Measurements from ENCODE around the gene ACKR2. TPM values are rescaled to one million over a fixed set of nuclear protein-coding genes. Genes with fewer than 3 reads are reported as not detected.

The ACKR2 gene, protein sequence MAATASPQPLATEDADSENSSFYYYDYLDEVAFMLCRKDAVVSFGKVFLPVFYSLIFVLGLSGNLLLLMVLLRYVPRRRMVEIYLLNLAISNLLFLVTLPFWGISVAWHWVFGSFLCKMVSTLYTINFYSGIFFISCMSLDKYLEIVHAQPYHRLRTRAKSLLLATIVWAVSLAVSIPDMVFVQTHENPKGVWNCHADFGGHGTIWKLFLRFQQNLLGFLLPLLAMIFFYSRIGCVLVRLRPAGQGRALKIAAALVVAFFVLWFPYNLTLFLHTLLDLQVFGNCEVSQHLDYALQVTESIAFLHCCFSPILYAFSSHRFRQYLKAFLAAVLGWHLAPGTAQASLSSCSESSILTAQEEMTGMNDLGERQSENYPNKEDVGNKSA
- 0.05 TPM for polyA plus RNA-seq (2013, experiment 1 of 2; ENCODE audit: insufficient read length)
- 0.20 TPM for polyA plus RNA-seq (2013, experiment 2 of 2; ENCODE audit: insufficient read length)

DNA sequence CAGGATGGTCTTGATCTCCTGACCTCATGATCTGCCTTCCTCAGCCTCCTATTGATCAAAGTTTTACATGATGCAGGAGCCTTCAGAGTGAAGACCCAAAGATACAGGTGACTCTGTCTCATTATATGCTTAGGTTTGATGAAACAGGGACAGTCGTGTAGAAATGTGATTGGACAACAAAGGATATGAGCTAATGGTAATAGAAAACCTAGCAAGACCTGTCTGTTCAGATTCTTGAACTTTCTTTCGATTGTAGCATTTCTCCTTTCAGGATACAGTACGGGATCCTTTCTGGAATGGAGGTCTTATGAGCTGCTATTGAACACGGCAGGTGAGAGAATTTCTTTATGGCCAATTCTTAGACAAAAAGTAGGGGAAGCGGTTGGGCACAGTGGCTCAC is at the start of gene ACKR2:
Gene ACKR2 (plus strand): TSS at position 244 of the 400 bp plus-strand sequence. CDS start 55,058 bp downstream, outside the sequence.
- no peak for DNase-seq

DNA sequence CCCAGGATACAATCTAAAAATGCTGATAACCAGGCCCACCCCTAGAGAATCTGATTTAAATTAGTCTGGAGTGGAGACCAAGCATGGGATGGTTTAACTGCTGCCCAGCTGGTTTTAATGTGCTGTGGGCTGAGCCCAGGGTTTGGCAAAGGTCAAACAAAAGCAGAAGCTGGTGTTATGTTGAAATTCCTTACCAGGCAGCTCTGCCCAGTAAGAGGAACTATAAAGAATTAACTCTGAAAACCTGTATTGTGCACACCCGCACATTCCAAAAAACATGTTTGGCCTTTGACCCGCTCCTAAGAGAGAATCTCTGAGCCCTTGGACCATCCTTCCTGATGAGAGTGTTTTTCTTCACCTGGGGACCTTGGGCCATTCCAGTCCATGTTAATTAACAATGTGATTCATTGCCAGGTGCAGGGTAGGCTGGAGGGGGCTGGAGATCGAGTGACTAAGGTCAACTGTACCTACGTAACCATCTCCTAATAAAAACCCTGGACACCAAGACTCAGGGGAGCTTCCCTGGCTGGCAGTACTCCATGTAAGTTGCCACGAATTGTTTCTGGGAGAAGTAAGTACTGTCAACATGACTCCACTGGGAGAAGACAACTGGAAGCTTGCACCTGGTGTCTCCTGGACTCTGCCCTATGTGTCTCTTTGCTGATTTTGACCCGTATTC is 47.1 kb upstream of the ACKR2 start:
- no peak for DNase-seq

DNA sequence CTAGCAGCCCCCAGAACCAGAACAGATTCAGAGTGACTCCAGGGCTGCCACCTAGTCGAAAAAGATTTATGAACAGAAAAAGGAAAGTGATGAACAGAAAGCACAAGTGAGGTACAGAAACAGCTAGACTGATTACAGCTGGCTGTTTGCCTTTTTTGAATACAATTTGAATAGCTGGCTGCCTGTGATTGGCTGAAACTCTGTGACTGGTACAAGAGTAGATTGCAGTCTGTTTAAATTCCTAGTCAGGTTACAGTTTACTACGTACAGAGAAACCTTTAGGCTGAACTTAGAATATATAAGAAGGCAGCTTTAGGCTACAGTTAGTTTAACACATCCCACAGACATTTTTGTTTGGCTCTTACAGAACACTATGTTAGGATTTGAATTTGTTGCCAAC is 46.2 kb upstream of the ACKR2 start:
- DNase-seq = no peak

DNA sequence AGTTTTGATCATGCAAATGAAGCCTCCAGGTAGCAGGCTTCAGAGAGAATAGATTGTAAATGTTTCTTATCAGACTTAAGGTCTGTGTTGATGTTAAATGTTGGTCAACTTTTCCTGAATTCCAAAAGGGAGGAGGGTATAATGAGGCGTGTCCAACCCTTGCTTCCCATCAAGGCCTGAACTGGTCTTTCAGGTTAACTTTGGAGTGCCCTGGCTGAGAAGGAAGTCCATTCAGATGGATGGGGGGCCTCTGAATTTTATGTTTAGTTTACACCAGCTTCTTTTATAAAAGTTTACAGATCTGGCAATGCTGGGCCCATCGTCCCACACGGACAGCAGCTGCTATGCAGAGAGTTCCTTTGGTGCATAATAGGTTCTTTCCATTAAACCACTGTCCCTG is 45.1 kb upstream of the ACKR2 start:
- no peak for DNase-seq

DNA sequence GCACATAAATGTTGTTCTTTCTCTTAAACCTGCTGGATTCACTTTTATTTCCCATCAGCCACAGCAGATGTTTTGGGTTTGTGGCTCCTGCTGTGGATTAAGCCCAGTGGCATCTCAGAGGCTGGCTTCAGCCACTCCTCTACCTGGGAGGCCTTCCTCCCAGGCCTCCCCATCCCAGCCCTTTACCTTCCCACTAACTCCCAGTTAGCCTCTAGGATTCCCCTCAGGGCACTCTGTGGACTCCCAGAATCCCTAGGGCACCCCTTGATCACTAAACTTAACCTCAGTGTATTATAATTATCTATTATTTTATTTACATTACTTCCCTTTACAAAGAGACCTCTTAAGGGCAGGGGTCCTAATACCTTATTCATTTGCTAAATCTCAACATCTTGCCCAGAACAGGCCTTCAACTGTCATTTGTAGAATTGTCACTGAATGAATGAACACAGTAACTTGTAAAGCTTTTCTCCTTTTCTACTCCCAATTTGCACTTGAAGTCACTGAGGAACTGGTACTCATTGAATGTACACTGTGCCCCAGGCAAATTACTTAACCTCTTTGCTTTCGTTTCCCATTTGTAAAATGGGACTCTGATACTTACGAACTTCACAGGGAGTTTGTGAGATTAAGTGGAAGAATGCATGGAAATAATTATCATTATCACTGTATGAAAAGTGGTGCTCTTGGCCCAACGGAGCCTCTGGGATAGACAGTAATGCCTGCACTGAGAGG is 44.5 kb upstream of the ACKR2 start:
- DNase-seq = no peak

DNA sequence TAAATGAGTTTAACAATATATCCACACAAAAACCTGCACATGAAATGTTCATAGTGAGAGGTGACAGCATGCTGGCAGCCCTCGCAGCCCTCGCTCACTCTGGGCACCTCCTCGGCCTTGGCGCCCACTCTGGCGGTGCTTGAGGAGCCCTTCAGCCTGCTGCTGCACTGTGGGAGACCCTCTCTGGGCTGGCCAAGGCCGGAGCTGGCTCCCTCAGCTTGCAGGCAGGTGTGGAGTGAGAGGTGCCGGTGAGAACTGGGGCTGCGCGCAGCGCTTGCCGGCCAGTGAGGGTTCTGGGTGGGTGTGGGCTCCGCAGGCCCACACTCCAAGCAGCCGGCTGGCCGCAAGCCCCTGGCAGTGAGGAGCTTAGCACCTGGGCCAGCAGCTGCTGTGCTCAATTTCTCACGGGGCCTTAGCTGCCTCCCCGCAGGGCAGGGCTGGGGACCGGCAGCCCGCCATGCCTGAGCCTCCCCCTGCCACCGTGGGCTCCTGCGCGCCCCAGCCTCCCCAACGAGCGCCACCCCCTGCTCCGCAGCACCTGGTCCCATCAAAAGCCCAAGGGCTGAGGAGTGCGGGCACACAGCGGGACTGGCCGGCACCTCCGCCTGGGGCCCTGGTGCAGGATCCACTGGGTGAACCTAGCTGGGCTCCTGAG is 39.6 kb upstream of the ACKR2 start:
- DNase-seq = no peak

DNA sequence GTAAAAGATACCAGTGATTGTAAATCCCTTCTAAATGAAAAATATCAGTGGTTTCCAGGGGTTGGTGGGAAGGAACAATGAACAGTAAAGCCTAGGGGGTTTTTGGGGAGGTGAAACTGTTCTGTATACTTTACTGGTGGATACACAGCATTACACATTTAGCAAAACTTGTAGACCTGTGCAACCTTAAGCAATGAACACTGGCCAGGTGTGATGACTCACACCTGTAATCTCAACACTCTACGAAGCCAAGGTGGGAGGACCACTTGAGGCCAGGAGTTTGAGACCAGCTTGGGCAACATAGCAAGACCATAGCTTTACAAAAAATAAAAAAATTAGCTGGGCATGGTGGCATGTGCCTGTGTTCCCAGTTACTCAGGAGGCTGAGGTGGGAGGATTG is 38.0 kb upstream of the ACKR2 start:
- no peak for DNase-seq

DNA sequence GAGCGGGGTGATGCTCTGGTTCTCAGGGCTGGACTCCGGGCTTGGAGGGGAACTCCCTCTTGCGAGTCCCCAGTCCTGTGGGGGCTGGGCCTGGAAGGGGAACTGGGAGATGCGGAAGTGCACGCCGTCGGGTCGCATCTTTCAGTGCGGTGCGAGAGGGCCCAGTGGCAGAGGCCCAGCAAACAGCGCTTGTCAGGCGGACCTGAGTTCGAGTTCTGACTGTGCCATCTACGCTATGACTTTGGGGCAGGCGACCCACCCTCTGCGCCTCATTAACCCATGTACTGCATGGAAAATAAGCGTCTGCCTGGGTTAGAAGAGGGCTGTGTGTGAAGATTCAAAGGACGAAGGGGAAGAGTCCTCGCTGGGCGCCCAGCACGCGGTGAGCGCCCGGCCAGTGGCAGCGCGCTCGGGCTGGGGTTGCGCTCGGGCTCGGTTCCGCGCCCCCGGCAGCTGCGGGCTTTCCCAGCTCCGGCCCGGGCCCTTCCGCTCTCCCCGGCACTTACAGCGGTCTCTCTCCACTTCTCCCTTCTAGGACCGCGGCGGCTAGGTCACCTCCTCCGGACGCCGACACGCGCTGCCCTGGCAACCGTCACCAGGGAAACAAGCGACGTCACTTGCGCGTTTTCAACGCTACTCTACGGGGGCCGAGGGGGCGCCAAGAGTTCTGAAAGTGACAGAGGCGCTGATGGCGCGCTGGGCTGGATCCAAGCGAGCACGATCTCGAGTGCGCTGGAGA is 36.4 kb upstream of the ACKR2 start, which contains the start of gene CCDC13:
Gene CCDC13 (minus strand): TSS at position 584 of the 739 bp plus-strand sequence. CDS start 14,908 bp downstream, outside the sequence.
- DNase-seq = peak; percentile 88

DNA sequence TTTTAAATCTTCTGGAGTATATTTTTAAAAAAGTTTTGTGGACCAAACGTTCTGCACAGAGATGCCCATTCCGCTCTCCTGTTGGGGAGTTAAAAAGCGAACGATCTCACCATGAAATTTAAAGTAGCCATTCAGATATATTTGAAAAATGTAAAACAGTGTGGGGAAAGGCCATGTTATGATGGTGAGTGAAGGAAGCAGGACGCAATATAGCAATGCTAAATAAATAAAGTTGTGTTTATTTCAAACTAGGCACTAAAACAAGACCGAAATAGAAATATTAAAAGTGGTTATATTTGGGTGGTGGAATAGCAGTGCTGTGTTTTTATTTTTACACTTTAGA is 35.9 kb upstream of the ACKR2 start:
- DNase-seq = no peak

DNA sequence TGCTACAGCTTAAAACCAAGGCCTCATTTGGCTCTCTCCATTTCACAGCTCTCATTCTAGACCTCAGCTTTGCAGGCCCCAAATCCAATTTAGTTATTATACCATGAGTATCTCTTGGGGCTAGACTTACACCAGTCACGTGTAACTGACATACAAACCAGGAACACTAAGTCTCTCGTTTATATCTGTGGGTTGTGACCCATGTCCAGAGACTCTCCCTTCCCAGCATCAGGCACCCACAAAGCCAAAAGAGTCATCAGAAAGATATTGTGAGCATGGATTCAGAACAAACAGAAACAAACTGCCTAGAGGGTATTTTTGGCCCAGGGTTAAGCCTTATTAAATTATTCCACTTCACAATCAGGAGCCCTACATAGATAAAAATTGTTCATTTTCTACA is 30.6 kb upstream of the ACKR2 start:
- DNase-seq = no peak

DNA sequence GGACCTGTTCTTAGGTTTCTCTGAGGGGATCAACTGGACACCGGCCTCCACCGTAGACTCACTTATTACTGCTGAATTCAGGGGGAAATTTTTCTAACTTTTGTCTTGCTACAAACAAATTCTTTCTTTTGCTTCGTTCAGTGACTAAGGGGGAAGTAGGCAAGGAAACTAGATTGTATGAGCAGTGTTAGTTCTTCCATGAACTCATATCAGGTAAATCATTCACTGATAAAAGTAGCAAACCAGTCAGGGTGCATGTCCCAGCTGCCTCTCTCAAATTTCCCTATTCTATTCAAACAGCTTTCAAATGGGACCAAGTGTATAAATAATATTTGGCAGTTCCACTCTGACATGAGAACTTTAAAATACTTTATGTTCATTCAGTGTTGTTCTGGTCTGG is 28.8 kb upstream of the ACKR2 start:
- no peak for DNase-seq

DNA sequence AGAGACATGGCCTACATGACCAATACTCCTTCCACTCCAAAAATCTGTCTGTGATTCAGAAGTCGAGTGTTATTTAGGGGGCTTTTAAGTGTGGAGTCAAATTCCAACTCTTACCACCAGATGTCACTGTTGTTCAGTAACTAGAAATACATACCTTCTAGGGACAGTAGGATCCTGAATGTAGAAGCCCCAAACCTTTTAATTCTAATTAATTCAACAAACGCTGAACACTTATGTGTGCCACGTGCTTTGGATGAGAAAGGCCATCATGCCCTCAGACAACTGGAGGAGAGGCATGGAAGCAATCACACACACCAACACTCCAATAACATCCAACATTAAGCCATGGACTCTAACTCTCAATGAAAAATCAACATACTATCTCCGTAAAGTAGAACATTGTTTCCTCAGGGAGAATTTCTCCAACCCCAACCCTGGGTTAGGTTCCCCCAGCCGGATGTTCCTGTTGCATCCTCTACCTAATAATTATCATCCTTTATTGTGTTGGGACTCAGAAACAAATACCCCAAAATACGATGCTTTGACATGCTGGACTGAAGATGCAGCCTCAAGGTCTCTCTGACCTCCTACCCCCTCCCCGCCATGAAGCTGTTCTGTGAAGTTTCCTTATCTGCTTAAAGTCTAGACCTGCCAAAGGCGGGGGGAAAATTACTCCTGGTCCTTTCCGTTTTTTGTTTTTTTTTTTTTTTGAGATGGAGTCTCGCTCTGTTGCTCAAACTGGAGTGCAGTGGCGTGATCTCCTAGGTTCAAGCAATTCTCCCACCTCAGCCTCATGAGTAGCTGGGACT is 28.1 kb upstream of the ACKR2 start:
- DNase-seq = peak; percentile 71

DNA sequence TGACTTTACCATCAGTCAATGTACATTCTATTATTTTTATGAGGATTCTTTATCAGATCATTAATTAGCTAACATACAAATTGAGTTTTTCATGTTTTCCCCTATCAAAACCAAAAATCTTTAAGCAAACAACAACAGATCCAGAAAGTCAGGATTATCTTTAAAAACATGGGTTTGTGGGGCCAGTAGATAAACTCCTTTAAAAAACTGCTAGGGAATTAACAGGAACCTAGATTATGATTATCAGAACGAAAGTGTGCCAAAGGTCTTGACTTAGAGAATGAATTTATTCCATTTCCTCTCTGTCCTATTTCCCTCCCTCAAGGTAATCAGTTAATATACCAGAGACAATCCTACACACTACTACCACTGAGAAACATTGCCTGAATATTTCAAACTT is 23.0 kb upstream of the ACKR2 start:
- DNase-seq = no peak

DNA sequence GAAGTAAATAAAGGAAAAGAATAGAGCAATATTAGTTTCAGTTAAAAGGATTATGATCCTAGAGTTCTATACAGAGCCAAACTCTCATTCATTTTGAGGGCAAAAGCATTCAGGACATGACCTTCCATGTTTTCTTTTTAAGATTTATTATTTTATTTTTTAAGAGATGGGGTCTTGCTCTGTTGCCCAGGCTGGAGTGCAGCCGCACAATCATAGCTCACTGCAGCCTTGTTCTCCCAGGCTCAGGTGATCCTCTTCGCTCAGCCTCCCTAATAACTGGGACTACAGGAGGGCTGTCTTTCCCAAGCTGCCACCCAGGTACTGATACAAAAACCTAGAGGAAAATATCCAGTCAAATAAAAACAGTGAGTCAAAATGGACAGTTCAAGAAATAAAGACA is 22.6 kb upstream of the ACKR2 start:
- DNase-seq = no peak

DNA sequence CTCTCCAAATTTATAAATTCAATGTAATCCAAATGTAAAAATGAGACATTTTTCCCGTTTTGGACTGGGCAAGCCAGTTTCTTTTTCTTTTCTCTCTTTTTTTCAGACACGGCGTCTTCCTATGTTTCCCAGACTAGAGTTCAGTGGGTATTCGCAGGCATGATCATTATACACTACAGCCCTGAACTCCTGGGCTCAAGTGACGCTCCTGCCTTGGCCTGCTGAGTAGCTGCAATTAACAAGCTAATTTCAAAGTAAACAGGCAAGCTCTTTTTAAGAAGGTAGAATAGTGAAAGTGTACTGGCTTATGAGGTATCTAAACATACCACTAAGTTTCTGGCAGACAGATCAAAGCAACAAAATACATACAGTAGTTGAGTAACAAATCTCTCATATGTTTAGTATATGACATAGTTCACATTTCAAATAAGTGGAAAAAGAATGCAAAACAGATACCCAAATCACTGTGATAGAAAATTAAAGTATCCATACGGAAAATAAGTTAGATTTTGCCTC is 18.5 kb upstream of the ACKR2 start:
- DNase-seq = no peak

DNA sequence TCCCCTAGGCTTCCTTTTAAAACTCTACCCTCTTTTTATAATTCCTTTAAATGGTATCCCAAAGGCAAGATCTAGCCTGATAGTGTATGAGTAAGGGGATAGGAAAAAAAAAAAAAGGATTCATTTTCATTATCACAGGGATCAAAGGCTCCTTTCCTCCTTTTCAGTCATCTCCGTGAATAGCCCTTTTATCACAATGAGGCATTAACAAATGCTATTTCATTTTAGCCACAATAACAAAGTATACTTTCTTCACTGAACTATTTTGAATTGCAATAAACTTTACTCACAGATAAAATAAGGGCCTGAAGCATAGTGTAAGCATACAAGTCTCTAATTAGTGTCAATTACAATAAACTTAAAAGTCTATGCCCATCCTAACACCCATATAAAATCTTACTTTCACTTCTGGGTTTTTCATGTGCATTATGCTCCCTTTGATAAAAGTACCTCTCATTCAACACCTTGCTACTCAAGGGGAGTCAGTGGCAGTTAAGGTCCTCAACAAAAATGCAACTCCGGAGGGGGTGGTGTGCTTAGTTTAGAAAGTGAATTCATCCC is 13.5 kb upstream of the ACKR2 start:
- DNase-seq = no peak

DNA sequence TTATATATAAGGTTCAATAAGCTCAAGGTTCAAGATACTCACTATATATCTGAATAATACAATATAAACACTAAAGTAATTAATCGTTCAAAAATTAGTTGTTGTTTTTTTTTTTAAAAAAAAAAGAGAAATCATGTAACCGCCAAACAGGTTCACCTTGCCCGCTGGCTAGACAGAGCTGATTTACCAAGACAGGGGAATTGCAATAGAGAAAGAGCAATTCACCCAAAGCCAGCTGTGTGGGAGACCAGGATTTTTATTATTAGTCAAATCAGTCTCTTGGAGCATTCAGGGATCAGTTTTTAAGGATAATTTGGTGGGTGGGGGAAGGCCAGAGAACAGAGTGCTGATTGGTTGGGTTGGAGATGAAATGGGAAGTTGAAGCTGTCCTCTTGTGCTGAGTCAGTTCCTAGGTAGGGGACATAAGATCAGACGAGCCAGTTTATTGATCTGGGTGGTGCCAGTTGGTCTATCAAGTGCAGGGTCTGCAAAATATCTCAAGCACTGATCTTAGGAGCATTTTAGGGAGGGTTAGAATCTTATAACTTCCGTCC is 12.8 kb upstream of the ACKR2 start:
- DNase-seq = no peak

DNA sequence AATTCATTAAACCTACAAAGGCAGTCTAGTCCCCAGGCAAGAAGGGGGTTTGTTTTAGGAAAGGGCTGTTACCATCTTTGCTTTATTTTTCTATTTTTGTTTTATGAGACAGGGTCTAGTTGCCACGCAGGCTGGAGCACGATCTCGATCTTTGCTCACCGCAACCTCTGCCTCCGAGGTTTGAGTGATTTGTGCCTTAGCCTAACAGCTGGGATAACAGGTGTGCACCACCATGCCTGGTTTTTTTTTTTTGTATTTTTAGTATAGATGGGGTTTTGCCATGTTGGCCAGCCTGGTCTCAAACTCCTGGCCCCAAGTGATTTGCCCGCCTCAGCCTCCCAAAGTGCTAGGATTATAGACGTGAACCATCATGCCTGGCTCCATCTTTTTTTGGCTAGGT is 9.9 kb upstream of the ACKR2 start:
- no peak for DNase-seq

DNA sequence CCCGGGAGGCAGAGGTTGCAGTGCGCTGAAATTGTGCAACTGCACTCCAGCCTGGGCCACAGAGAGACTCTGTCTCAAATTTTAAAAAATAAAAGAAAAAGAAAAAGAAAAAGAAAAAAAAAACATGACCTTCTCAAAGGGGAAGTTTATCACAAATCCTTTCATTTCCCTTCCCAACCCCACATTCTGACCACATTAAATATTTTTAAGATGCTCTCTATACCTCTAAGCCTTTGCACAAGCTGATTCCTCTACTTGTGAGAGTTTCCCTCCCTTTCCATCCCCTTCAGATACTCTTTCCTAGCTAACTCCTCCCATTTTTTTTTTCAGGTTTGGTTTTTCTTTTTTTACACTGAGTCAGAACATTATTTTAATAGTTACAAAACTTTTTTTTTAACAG is 9.0 kb upstream of the ACKR2 start:
- no peak for DNase-seq

DNA sequence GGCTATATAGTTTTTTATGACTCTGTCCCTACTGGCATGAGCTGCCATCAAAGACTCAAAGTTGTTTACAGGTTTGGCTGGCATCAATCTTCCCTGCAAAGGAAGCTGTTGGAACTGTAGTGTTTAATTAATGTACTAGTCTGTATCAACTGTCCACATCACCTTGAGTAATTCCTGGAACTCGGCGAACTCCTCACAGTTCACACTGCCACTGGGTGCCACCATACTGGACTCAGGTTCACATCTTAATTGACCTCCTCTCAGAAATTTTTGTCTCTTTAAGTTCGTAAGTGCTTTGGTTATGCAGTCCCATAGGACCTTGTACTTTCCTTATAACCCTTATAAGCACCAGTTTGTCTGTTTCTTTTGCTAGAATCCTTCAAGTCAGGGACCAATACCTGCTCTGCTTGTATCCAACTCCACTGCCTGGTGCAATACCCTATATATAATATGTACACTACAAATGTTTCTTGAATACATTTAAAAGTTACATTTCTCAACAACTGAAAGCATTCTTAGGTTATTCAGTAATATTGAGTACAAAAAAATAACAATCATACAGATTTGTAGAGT is 8.1 kb upstream of the ACKR2 start:
- DNase-seq = no peak
